Neural cell (in vitro differentiated cells): Measurements from ENCODE around the gene TNFRSF4. TPM values are rescaled to one million over a fixed set of nuclear protein-coding genes. Genes with fewer than 3 reads are reported as not detected.
"Not testable (repeated sequence)": the region's sequence is repeated elsewhere in the genome, so short reads cannot be mapped to it uniquely, and the experiment has no call there.

Source experiments
- H2AFZ ChIP-seq: fragments of 200-600, 300-800 bp; sonication (generic), shearing (Covaris generic); 2 replicates; pipeline ENCODE4 v1.6.0; 2014; ENCODE audit warnings: low read depth, mild to moderate bottlenecking, antibody characterized with exemption, low read length, moderate library complexity
- H3F3A ChIP-seq: fragments of 200-600 bp; shearing (Covaris generic); 2 replicates; pipeline ENCODE4 v1.6.1; 2016; ENCODE audit warnings: mild to moderate bottlenecking, moderate library complexity, mixed read lengths, antibody characterized with exemption, low read length; ENCODE audit not compliant: insufficient read depth, poor library complexity, severe bottlenecking
- H3K27ac ChIP-seq: fragments of 200-600, 300-800 bp; sonication (generic), shearing (Covaris generic); 2 replicates; pipeline ENCODE4 v1.5.1; 2014; ENCODE audit warnings: mild to moderate bottlenecking, low read length, moderate library complexity
- H3K27me3 ChIP-seq: fragments of 300-800, 200-600 bp; sonication (generic), shearing (Covaris generic); 2 replicates; pipeline ENCODE4 v1.6.0; 2014; ENCODE audit warnings: mild to moderate bottlenecking, low read depth, low read length, moderate library complexity; ENCODE audit not compliant: insufficient read depth
- H3K36me3 ChIP-seq: fragments of 300-800, 200-600 bp; sonication (generic), shearing (Covaris generic); 2 replicates; pipeline ENCODE4 v1.5.1; 2014; ENCODE audit warnings: mild to moderate bottlenecking, antibody characterized with exemption, low read length, moderate library complexity; ENCODE audit not compliant: insufficient read depth
- H3K4me2 ChIP-seq: fragments of 300-800, 200-600 bp; sonication (generic), shearing (Covaris generic); 2 replicates; pipeline ENCODE4 v1.6.0; 2014; ENCODE audit warnings: mild to moderate bottlenecking, low read length
- H3K4me3 ChIP-seq: fragments of 300-800, 200-600 bp; sonication (generic), shearing (Covaris generic); 2 replicates; pipeline ENCODE4 v1.5.1; 2014; ENCODE audit warnings: mild to moderate bottlenecking, low read length, moderate library complexity
- H3K79me2 ChIP-seq: fragments of 200-600 bp; shearing (Covaris generic); replicated peaks from 2 replicates; pipeline ENCODE4 v1.6.0; 2014; ENCODE audit warnings: mild to moderate bottlenecking, low read length, moderate library complexity; ENCODE audit not compliant: insufficient read depth
- H3K9ac ChIP-seq: fragments of 300-800, 200-600 bp; sonication (generic), shearing (Covaris generic); 2 replicates; pipeline ENCODE4 v1.6.1; 2016; ENCODE audit warnings: mild to moderate bottlenecking, low read length, mixed read lengths
- H3K9me2 ChIP-seq: fragments of 200-600 bp; shearing (Covaris generic); 2 replicates; pipeline ENCODE4 v1.6.1; 2016; ENCODE audit warnings: mild to moderate bottlenecking, low read length, mixed read lengths; ENCODE audit not compliant: insufficient read depth
- H3K9me3 ChIP-seq: fragments of 200-600, 300-800 bp; sonication (generic), shearing (Covaris generic); 2 replicates; pipeline ENCODE4 v1.6.1; 2016; ENCODE audit warnings: mild to moderate bottlenecking, mixed run types, low read length, moderate library complexity, mixed read lengths
- H4K20me1 ChIP-seq: fragments of 200-600 bp; shearing (Covaris generic); 2 replicates; pipeline ENCODE4 v1.6.1; 2016; ENCODE audit warnings: mild to moderate bottlenecking, mixed run types; ENCODE audit not compliant: insufficient read depth
- EP300 ChIP-seq: fragments of 450-650 bp; conservative IDR thresholded peaks from 2 replicates; pipeline ENCODE4 v1.6.1; 2014; ENCODE audit warnings: antibody characterized with exemption, mild to moderate bottlenecking, moderate library complexity; ENCODE audit not compliant: poor library complexity, severe bottlenecking
- EZH2 ChIP-seq: fragments of 200-600, 300-800 bp; shearing (Covaris generic), sonication (generic); IDR thresholded peaks from 2 replicates; pipeline ENCODE4 v1.6.1; 2014; ENCODE audit warnings: antibody characterized with exemption, low read length, borderline replicate concordance, mild to moderate bottlenecking; ENCODE audit not compliant: insufficient read depth, poor library complexity, severe bottlenecking
- MXI1 ChIP-seq: fragments of 450-650 bp; conservative IDR thresholded peaks from 2 replicates; pipeline ENCODE4 v1.6.1; 2014; ENCODE audit warnings: antibody characterized with exemption, mild to moderate bottlenecking; ENCODE audit not compliant: poor library complexity, severe bottlenecking
- POLR2AphosphoS5 ChIP-seq: IDR thresholded peaks from 2 replicates; pipeline ENCODE4 v1.6.1; 2012
- RAD21 ChIP-seq: fragments of 450-650 bp; conservative IDR thresholded peaks from 2 replicates; pipeline ENCODE4 v1.6.1; 2014; ENCODE audit warnings: antibody characterized with exemption, mild to moderate bottlenecking, moderate library complexity
- SMC3 ChIP-seq: fragments of 450-650 bp; conservative IDR thresholded peaks from 2 replicates; pipeline ENCODE4 v1.6.1; 2014; ENCODE audit warnings: antibody characterized with exemption, mild to moderate bottlenecking, moderate library complexity; ENCODE audit not compliant: poor library complexity
- TAF1 ChIP-seq: IDR thresholded peaks from 2 replicates; pipeline ENCODE4 v1.6.1; 2012; ENCODE audit warnings: low read depth
- polyA plus RNA-seq: library from polyadenylated mRNA; depleted of rRNA; stranded (reverse); fragments of >200 nt; gene quantifications from 2 replicates; pipeline ENCODE4 v1.2.3, GENCODE V29; 2014
- TF ChIP-seq, protein P1 (sequence below): fragments of 450-650 bp; IDR thresholded peaks from 2 replicates; pipeline ENCODE4 v1.5.1; 2014; ENCODE audit warnings: antibody characterized with exemption, mild to moderate bottlenecking, moderate library complexity; ENCODE audit not compliant: poor library complexity, severe bottlenecking
- TF ChIP-seq, protein P2 (sequence below): IDR thresholded peaks from 2 replicates; pipeline ENCODE4 v1.6.1; 2012; ENCODE audit warnings: borderline replicate concordance

The TNFRSF4 gene
- polyA plus RNA-seq, 1 donor from 2014 or later: not detected

DNA sequence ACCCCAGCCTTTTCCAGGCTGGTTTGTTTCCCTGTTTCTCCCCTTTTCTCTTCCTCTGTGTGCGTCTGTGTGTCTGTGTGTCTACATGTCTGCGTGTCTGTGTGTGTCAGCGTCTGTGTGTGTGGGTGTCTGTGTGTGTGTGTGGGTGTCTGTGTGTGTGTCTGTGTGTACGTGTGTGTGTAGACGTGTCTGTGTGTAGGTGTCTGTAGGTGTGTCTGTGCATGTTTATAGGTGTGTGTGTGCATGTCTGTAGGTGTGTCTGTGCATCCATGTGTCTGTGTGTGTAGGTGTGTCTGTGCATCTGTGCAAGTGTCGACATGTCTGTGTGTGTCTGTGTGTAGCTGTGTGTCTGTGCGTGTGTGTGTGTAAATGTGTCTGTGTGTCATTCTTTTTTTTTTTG lies 37.0 kb downstream of the TNFRSF4 start:
- no peak overlapping the region for H3K4me3 ChIP-seq
- H3K36me3 ChIP-seq: no peaks in the 10 kb centered on the region
- H3K9ac ChIP-seq: no peak overlapping the region
- H3F3A ChIP-seq: no peaks in the 10 kb centered on the region
- TF ChIP-seq, protein P1, sequence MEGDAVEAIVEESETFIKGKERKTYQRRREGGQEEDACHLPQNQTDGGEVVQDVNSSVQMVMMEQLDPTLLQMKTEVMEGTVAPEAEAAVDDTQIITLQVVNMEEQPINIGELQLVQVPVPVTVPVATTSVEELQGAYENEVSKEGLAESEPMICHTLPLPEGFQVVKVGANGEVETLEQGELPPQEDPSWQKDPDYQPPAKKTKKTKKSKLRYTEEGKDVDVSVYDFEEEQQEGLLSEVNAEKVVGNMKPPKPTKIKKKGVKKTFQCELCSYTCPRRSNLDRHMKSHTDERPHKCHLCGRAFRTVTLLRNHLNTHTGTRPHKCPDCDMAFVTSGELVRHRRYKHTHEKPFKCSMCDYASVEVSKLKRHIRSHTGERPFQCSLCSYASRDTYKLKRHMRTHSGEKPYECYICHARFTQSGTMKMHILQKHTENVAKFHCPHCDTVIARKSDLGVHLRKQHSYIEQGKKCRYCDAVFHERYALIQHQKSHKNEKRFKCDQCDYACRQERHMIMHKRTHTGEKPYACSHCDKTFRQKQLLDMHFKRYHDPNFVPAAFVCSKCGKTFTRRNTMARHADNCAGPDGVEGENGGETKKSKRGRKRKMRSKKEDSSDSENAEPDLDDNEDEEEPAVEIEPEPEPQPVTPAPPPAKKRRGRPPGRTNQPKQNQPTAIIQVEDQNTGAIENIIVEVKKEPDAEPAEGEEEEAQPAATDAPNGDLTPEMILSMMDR: no peak
- TF ChIP-seq TAF1: no peak
- TF ChIP-seq RAD21: no peak
- no peak for TF ChIP-seq MXI1
- no peak for TF ChIP-seq SMC3
- TF ChIP-seq POLR2AphosphoS5: no peak
- TF ChIP-seq EZH2: no peak
- TF ChIP-seq, protein P2, sequence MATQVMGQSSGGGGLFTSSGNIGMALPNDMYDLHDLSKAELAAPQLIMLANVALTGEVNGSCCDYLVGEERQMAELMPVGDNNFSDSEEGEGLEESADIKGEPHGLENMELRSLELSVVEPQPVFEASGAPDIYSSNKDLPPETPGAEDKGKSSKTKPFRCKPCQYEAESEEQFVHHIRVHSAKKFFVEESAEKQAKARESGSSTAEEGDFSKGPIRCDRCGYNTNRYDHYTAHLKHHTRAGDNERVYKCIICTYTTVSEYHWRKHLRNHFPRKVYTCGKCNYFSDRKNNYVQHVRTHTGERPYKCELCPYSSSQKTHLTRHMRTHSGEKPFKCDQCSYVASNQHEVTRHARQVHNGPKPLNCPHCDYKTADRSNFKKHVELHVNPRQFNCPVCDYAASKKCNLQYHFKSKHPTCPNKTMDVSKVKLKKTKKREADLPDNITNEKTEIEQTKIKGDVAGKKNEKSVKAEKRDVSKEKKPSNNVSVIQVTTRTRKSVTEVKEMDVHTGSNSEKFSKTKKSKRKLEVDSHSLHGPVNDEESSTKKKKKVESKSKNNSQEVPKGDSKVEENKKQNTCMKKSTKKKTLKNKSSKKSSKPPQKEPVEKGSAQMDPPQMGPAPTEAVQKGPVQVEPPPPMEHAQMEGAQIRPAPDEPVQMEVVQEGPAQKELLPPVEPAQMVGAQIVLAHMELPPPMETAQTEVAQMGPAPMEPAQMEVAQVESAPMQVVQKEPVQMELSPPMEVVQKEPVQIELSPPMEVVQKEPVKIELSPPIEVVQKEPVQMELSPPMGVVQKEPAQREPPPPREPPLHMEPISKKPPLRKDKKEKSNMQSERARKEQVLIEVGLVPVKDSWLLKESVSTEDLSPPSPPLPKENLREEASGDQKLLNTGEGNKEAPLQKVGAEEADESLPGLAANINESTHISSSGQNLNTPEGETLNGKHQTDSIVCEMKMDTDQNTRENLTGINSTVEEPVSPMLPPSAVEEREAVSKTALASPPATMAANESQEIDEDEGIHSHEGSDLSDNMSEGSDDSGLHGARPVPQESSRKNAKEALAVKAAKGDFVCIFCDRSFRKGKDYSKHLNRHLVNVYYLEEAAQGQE: no peak
- TF ChIP-seq EP300: no peak
- H4K20me1 ChIP-seq: no peaks in the 10 kb centered on the region
- no peak overlapping the region for H3K4me2 ChIP-seq
- no peak overlapping the region for H2AFZ ChIP-seq
- H3K27me3 ChIP-seq: no peaks in the 10 kb centered on the region
- H3K9me2 ChIP-seq: no peaks in the 10 kb centered on the region
- H3K27ac ChIP-seq: no peak overlapping the region
- H3K9me3 ChIP-seq: no peaks in the 10 kb centered on the region
- H3K79me2 ChIP-seq: no peaks in the 10 kb centered on the region

DNA sequence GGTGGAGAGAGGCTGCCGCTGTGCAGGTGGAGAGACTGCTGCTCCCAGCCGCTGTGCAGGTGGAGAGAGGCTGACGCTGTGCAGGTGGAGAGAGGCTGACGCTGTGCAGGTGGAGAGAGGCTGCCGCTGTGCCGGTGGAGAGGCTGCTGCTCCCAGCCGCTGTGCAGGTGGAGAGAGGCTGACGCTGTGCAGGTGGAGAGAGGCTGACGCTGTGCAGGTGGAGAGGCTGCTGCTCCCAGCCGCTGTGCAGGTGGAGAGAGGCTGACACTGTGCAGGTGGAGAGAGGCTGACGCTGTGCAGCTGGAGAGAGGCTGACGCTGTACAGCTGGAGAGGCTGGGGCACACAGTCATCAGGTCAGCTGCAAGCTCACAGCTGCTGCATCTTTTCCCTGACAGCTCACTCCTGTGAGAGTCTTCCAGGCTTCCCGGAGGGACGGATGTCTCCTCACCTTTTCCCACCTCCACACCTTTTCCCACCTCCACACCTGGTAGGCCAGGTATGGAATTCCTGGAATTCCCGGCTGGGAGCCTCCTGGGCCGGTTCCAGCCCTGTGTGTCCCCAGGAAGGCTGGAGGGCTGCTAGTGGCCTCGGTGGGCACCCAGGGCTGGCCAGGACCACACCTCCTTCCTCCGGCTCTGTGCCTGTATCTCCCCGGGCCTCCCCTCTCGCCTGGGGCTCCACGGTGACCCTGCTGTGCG lies 37.7 kb downstream of the TNFRSF4 start:
- H3K79me2 ChIP-seq, H3F3A ChIP-seq, H4K20me1 ChIP-seq, H3K27me3 ChIP-seq, H3K9me2 ChIP-seq, H3K36me3 ChIP-seq, H3K4me2 ChIP-seq, H3K27ac ChIP-seq, H3K4me3 ChIP-seq, H2AFZ ChIP-seq, H3K9me3 ChIP-seq: not testable (repeated sequence)
- H3K9ac ChIP-seq: peak overlapping the region; percentile 20
